Spleen (tissue), 11 donors: ENCODE data around the gene SLC5A2. TPM values are rescaled to one million over a fixed set of nuclear protein-coding genes. Genes with fewer than 3 reads are reported as not detected.
A peak's percentile ranks its signal among the peaks of the same experiment; 100 is the strongest.

Experiments used
- DNase-seq: peaks from one replicate; pipeline ENCODE4 v3.0.0-alpha.2; 2020
- H3K27ac ChIP-seq, 8 donors: fragments of 200-600 bp; sonication (generic) in 7 of 8; 1 replicate in 4 of 8; 2 replicates in 4 of 8; pipeline versions ENCODE4 v1.5.0 to v1.8.0; 2016 to 2021; ENCODE audit warnings: inconsistent platforms in 4 of 8, mild to moderate bottlenecking in 4 of 8, moderate library complexity in 1 of 8
- H3K27me3 ChIP-seq, 7 donors: fragments of 200-600 bp; sonication (generic) in 6 of 7; replicated peaks in 1 of 7; 1 replicate in 4 of 7; 2 replicates in 3 of 7; pipeline versions ENCODE4 v1.5.0 to v1.8.0; 2016 to 2021; ENCODE audit warnings: inconsistent platforms in 3 of 7, mild to moderate bottlenecking in 1 of 7
- H3K36me3 ChIP-seq, 6 donors: fragments of 200-600 bp; sonication (generic) in 5 of 6; 1 replicate in 4 of 6; 2 replicates in 2 of 6; pipeline versions ENCODE4 v1.5.0 to v1.8.0; 2016 to 2021; ENCODE audit warnings: inconsistent platforms in 2 of 6
- H3K4me1 ChIP-seq, 6 donors: fragments of 200-600 bp; sonication (generic) in 5 of 6; 1 replicate in 3 of 6; 2 replicates in 3 of 6; pipeline versions ENCODE4 v1.5.0 to v1.8.0; 2016 to 2021; ENCODE audit warnings: inconsistent platforms in 3 of 6
- H3K4me3 ChIP-seq, 8 donors: fragments of 200-600 bp; sonication (generic) in 7 of 8; 1 replicate in 4 of 8; 2 replicates in 4 of 8; pipeline versions ENCODE4 v1.5.0 to v1.8.0; 2016 to 2021; ENCODE audit warnings: inconsistent platforms in 4 of 8, mild to moderate bottlenecking in 4 of 8, moderate library complexity in 2 of 8
- H3K9me3 ChIP-seq, 8 donors: fragments of 200-600 bp; sonication (generic) in 7 of 8; 1 replicate in 4 of 8; 2 replicates in 4 of 8; pipeline versions ENCODE4 v1.5.0 to v1.8.0; 2016 to 2021; ENCODE audit warnings: inconsistent platforms in 4 of 8
- CTCF ChIP-seq, 11 experiments: fragments of 200-600 bp in 7 of 11; fragments of 450-650 bp in 4 of 11; sonication (generic) in 4 of 11; IDR thresholded peaks in 8 of 11; conservative IDR thresholded peaks in 3 of 11; 1 replicate in 7 of 11; 2 replicates in 4 of 11; pipeline versions ENCODE4 v1.4.0 to v1.8.0; 2016 to 2021; ENCODE audit warnings: antibody characterized with exemption in 11 of 11, inconsistent platforms in 4 of 11, mild to moderate bottlenecking in 1 of 11
- POLR2A ChIP-seq, 3 donors: fragments of 450-650 bp; IDR thresholded peaks; one replicate each; pipeline ENCODE4 v1.5.1; 2017; ENCODE audit warnings: antibody characterized with exemption in 3 of 3, mild to moderate bottlenecking in 1 of 3
- POLR2AphosphoS5 ChIP-seq, 3 donors: sonication (generic); formaldehyde crosslinking; IDR thresholded peaks; one replicate each; pipeline ENCODE4 v1.5.1; 2017; ENCODE audit warnings: antibody characterized with exemption in 3 of 3
- WGBS, 5 donors: extraction: QIAGEN DNeasy Blood & Tissue Kit in 3 of 5; methylation state at CpG; one replicate each; pipeline versions ENCODE4 v1.1.5 to v1.1.7; 2013 to 2018; 5-methylcytosine and 5-hydroxymethylcytosine counted together
- intact Hi-C: fragments of 100-400 bp; cut with DNase I; formaldehyde crosslinking; loops from one replicate; pipeline ENCODE4 v1.15.0; 2023; ENCODE audit warnings: low total_unique reads
- polyA plus RNA-seq, 3 donors: library from polyadenylated mRNA; stranded (reverse); fragments of 200-250 nt; gene quantifications; one replicate each; pipeline ENCODE4 v1.2.1, GENCODE V29; 2013
- total RNA-seq, 7 donors: library from RNA; depleted of rRNA in 3 of 7; stranded (reverse); fragments of >200 nt in 3 of 7; fragmentation: NEBNext Ultra II Directional in 4 of 7; extraction: Animal tissue kit (Norgen Biotek cat#: 25700) in 4 of 7; gene quantifications; one replicate each; pipeline versions ENCODE4 v1.1.0 to v1.2.1, GENCODE V29; 2016 to 2021
- donor health status: healthy with polysubstance abuse.
- donor health status: DM: no; HTN: no; CAD: no; lungs with moderate emphysema.
- donor health status: DM: no; HTN: no; CAD: no.
- donor health status: Bipolar disorder and iron deficiency.
- donor health status: healthy.
- donor health status: DM: no; HTN: no; CAD: no.
- donor health status: DM: yes; HTN: yes; CAD: no.

Gene SLC5A2
- total and polyA plus RNA-seq, 10 donors: 0.17 to 2.3 (median 1.2) TPM; not detected in 3

- no peak overlapping the region for H3K4me3 ChIP-seq
- intact Hi-C loops: loop anchor here (10.0 kb wide), 1 partner anchor 229 kb away; a partner anchor contains a TSS
Observed at GRCh38 chr16:31486045-31486444, 3.1 kb downstream of the SLC5A2 start.

DNA sequence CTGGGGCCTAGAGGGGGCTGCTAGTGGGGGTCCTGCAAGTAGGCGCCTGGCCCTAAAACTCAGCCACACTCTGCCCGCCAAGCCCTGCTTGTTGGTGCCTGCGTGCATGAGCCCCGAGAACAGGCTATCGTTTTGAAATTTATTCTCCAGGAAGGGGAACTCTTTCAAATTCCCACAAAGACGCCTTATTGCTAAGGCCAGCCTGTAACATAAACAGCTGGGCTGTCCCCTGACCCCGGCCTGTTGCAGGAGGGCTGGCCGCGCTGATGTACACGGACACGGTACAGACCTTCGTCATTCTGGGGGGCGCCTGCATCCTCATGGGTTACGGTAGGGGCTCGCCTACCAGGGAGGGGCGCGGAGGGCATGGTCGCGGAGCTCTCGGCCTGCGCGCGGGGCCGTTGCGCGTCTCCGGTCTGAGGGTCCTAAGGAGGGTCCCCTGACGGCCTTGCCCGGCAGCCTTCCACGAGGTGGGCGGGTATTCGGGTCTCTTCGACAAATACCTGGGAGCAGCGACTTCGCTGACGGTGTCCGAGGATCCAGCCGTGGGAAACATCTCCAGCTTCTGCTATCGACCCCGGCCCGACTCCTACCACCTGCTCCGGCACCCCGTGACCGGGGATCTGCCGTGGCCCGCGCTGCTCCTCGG lies 4.3 kb downstream of the SLC5A2 start:
- intact Hi-C loops: loop anchor here (10.0 kb wide), 1 partner anchor 228 kb away; a partner anchor contains a TSS
- H3K4me3 ChIP-seq: peak overlapping the region; percentile 47 to 79 (median 63)
- H3K9me3 ChIP-seq: no peaks in the 10 kb centered on the region
- peaks cover 0 to 24% (median 8%) of the 10 kb centered on the region in 6 donors for H3K36me3 ChIP-seq
- TF ChIP-seq POLR2A (IDR thresholded peaks at IDR 0.05) (no peak), CTCF (IDR thresholded peaks at IDR 0.05 in 8 of 11, conservative IDR thresholded peaks at IDR 0.05 in 3 of 11) (no peak), POLR2AphosphoS5 (IDR thresholded peaks at IDR 0.05) (no peak)
- H3K27me3 ChIP-seq: peaks cover 0 to 57% (median 12%) of the 10 kb centered on the region in 7 donors
- peaks cover 8 to 27% (median 21%) of the 10 kb centered on the region in 6 donors for H3K4me1 ChIP-seq
- H3K27ac ChIP-seq: peak overlapping the region in 5 of 8 donors; percentile 11 to 78 (median 57)
- no peak for DNase-seq
- 5 to 10% (median 6%) methylated on average over 38 to 48 of the region's 48 CpGs for WGBS, 5 donors

More at GRCh38 chr16:31486045-31486444, 3.1 kb downstream of the SLC5A2 start:
- Histone ChIP-seq H3K27ac (no peak overlapping the region), H3K9me3 (no peaks in the 10 kb centered on the region), H3K27me3 (peaks cover 0 to 67% (median 12%) of the 10 kb centered on the region in 7 donors), H3K36me3 (peaks cover 0 to 12% (median 0%) of the 10 kb centered on the region in 6 donors), H3K4me1 (peaks cover 8 to 29% (median 22%) of the 10 kb centered on the region in 6 donors)
- 88 to 100% (median 98%) methylated on average over 1 to 5 of the region's 5 CpGs for WGBS, 5 donors
- DNase-seq: peak; percentile 67
- TF ChIP-seq POLR2A (IDR thresholded peaks at IDR 0.05) (no peak), CTCF (IDR thresholded peaks at IDR 0.05 in 8 of 11, conservative IDR thresholded peaks at IDR 0.05 in 3 of 11) (no peak), POLR2AphosphoS5 (IDR thresholded peaks at IDR 0.05) (no peak)

DNA sequence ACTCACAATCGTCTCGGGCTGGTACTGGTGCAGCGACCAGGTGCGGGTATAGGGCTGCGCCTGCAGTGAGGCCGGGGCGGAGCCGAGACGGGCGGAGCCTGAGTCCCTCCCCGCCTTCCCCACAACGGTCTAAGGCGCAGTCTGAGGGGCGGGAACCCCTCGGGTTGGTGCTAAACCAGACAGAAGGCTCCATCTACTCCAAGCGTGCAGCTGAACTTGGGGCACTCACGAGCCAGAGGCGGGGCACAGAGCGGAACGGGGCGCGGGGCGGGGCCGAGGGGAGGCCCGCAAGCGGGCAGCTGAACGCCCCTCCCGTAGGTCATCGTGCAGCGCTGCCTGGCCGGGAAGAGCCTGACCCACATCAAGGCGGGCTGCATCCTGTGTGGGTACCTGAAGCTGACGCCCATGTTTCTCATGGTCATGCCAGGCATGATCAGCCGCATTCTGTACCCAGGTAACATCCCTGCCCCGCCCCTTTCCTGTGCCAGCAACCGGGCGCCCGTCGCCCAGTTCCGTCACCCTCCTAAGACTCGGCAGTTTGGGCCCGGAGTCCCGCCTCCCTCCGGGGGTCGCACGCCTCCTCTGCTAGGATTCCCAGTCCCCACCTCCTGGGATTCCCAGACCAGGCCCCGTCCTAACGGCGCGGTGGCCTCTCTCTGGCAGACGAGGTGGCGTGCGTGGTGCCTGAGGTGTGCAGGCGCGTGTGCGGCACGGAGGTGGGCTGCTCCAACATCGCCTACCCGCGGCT lies 5.0 kb downstream of the SLC5A2 start:
- intact Hi-C loops: loop anchor here (10.0 kb wide), 1 partner anchor 227 kb away; a partner anchor contains a TSS
- TF ChIP-seq POLR2AphosphoS5 (IDR thresholded peaks at IDR 0.05): peak; percentile 55 to 77 (median 63)
- no peak for TF ChIP-seq POLR2A (IDR thresholded peaks at IDR 0.05)
- TF ChIP-seq CTCF (IDR thresholded peaks at IDR 0.05 in 8 of 11, conservative IDR thresholded peaks at IDR 0.05 in 3 of 11): no peak
- peak overlapping the region in 5 of 8 donors; percentile 11 to 78 (median 57) for H3K27ac ChIP-seq
- peaks cover 8 to 27% (median 21%) of the 10 kb centered on the region in 6 donors for H3K4me1 ChIP-seq
- H3K4me3 ChIP-seq: peak overlapping the region; percentile 47 to 79 (median 63)
- peak; percentile 93 for DNase-seq
- WGBS, 5 donors: 0 to 2% (median 2%) methylated on average over 31 to 60 of the region's 60 CpGs
- H3K36me3 ChIP-seq: peaks cover 0 to 31% (median 15%) of the 10 kb centered on the region in 6 donors
- no peaks in the 10 kb centered on the region for H3K9me3 ChIP-seq
- H3K27me3 ChIP-seq: peaks cover 0 to 51% (median 12%) of the 10 kb centered on the region in 7 donors
